Mesothelial cell of epicardium (in vitro differentiated cells): Measurements from ENCODE around the gene RAD51AP1. TPM values are rescaled to one million over a fixed set of nuclear protein-coding genes. Genes with fewer than 3 reads are reported as not detected.

Experiments
- DNase-seq, 2 experiments: peaks; one replicate each; pipeline ENCODE4 v3.0.0; 2021; ENCODE audit warnings: low spot score in 2 of 2; ENCODE audit not compliant: unreplicated experiment in 2 of 2
- H3K27ac Mint-ChIP-seq: 2 replicates; pipeline ENCODE4 v1.8.0; 2021; ENCODE audit warnings: mixed read lengths
- H3K27me3 Mint-ChIP-seq: 2 replicates; pipeline ENCODE4 v1.8.0; 2021; ENCODE audit warnings: low read depth, mixed read lengths
- H3K36me3 Mint-ChIP-seq: 2 replicates; pipeline ENCODE4 v1.8.0; 2021; ENCODE audit warnings: mixed read lengths
- H3K4me1 Mint-ChIP-seq: 2 replicates; pipeline ENCODE4 v1.8.0; 2021; ENCODE audit warnings: mixed read lengths
- H3K4me3 Mint-ChIP-seq: 2 replicates; pipeline ENCODE4 v1.8.0; 2021; ENCODE audit warnings: mild to moderate bottlenecking, moderate library complexity, mixed read lengths
- H3K9me3 Mint-ChIP-seq: 2 replicates; pipeline ENCODE4 v1.8.0; 2021; ENCODE audit warnings: mixed read lengths
- CTCF ChIP-seq: fragments of 200-600 bp; sonication (generic); IDR thresholded peaks from one replicate; pipeline ENCODE4 v1.5.0; 2021; ENCODE audit warnings: antibody characterized with exemption; ENCODE audit not compliant: unreplicated experiment
- total RNA-seq: library from RNA; stranded (reverse); gene quantifications from 3 replicates; pipeline ENCODE4 v1.2.1, GENCODE V29; 2021

RAD51AP1 gene
- total RNA-seq, 1 donor from 2014 or later = 17.3 TPM

GRCh38 chr12:4526923-4527546 lies 11.7 kb upstream of the RAD51AP1 start:
- H3K27ac Mint-ChIP-seq = no peak overlapping the region
- H3K9me3 Mint-ChIP-seq = no peaks in the 10 kb centered on the region
- DNase-seq = no peak
- H3K4me1 Mint-ChIP-seq = no peaks in the 10 kb centered on the region
- peaks cover 19% of the 10 kb centered on the region for H3K36me3 Mint-ChIP-seq
- H3K27me3 Mint-ChIP-seq = no peaks in the 10 kb centered on the region
- H3K4me3 Mint-ChIP-seq = no peak overlapping the region
- peak; percentile 83 for TF ChIP-seq CTCF

GRCh38 chr12:4530160-4530559 lies 8.5 kb upstream of the RAD51AP1 start:
- TF ChIP-seq CTCF = no peak
- no peaks in the 10 kb centered on the region for H3K4me1 Mint-ChIP-seq
- peaks cover 2% of the 10 kb centered on the region for H3K36me3 Mint-ChIP-seq
- DNase-seq = no peak
- H3K27me3 Mint-ChIP-seq = no peaks in the 10 kb centered on the region
- H3K27ac Mint-ChIP-seq = peak overlapping the region; percentile 8
- H3K9me3 Mint-ChIP-seq = no peaks in the 10 kb centered on the region
- no peak overlapping the region for H3K4me3 Mint-ChIP-seq

GRCh38 chr12:4530982-4531586 lies 7.6 kb upstream of the RAD51AP1 start:
- no peak for DNase-seq
- no peak overlapping the region for H3K27ac Mint-ChIP-seq
- TF ChIP-seq CTCF = no peak
- H3K4me3 Mint-ChIP-seq = no peak overlapping the region
- no peaks in the 10 kb centered on the region for H3K9me3 Mint-ChIP-seq
- no peaks in the 10 kb centered on the region for H3K27me3 Mint-ChIP-seq
- peaks cover 2% of the 10 kb centered on the region for H3K36me3 Mint-ChIP-seq
- no peaks in the 10 kb centered on the region for H3K4me1 Mint-ChIP-seq

GRCh38 chr12:4535092-4535491 lies 3.6 kb upstream of the RAD51AP1 start:
- no peak for TF ChIP-seq CTCF
- Mint-ChIP-seq H3K9me3 (no peaks in the 10 kb centered on the region), H3K4me3 (no peak overlapping the region)

GRCh38 chr12:4535871-4536270 lies 2.8 kb upstream of the RAD51AP1 start:
- DNase-seq = no peak
- H3K27me3 Mint-ChIP-seq = no peaks in the 10 kb centered on the region
- no peaks in the 10 kb centered on the region for H3K36me3 Mint-ChIP-seq
- H3K4me3 Mint-ChIP-seq = no peak overlapping the region
- no peak overlapping the region for H3K27ac Mint-ChIP-seq
- peaks cover 30% of the 10 kb centered on the region for H3K4me1 Mint-ChIP-seq
- H3K9me3 Mint-ChIP-seq = no peaks in the 10 kb centered on the region
- TF ChIP-seq CTCF = no peak

More at GRCh38 chr12:4535092-4535491, 3.6 kb upstream of the RAD51AP1 start:
- Mint-ChIP-seq H3K27me3 (no peaks in the 10 kb centered on the region), H3K4me1 (peaks cover 30% of the 10 kb centered on the region), H3K36me3 (no peaks in the 10 kb centered on the region), H3K27ac (no peak overlapping the region)
- no peak for DNase-seq
